ENCODE measurements around the gene ZNF609. TPM values are rescaled to one million over a fixed set of nuclear protein-coding genes. Genes with fewer than 3 reads are reported as not detected.

ZNF609 gene
- total RNA-seq, 1 donor from 2014 or later, result 37.9 TPM

GRCh38 chr15:64502551-64502950 lies 42.2 kb downstream of the ZNF609 start:
- DNase-seq (ENCODE audit: low spot score), result no peak

- DNase-seq (ENCODE audit: low spot score), result no peak
Measured at GRCh38 chr15:64503197-64503596, 42.8 kb downstream of the ZNF609 start.

- no peak for DNase-seq (ENCODE audit: low spot score)
Measured at GRCh38 chr15:64503640-64504039, 43.3 kb downstream of the ZNF609 start.

- no peak for DNase-seq (ENCODE audit: low spot score)
Measured at GRCh38 chr15:64507293-64507802, 47.0 kb downstream of the ZNF609 start.

GRCh38 chr15:64507845-64508244 lies 47.5 kb downstream of the ZNF609 start:
- DNase-seq (ENCODE audit: low spot score), result no peak

GRCh38 chr15:64513823-64514222 lies 53.4 kb downstream of the ZNF609 start:
- DNase-seq (ENCODE audit: low spot score), result no peak

- DNase-seq (ENCODE audit: low spot score), result no peak
Measured at GRCh38 chr15:64515196-64515595, 54.8 kb downstream of the ZNF609 start.

- DNase-seq (ENCODE audit: low spot score), result no peak
Measured at GRCh38 chr15:64515825-64516224, 55.4 kb downstream of the ZNF609 start.

- DNase-seq (ENCODE audit: low spot score), result no peak
Measured at GRCh38 chr15:64519897-64520296, 59.5 kb downstream of the ZNF609 start.

- no peak for DNase-seq (ENCODE audit: low spot score)
Measured at GRCh38 chr15:64521201-64521600, 60.8 kb downstream of the ZNF609 start.

GRCh38 chr15:64521726-64522164 lies 61.4 kb downstream of the ZNF609 start:
- DNase-seq (ENCODE audit: low spot score), result no peak

- no peak for DNase-seq (ENCODE audit: low spot score)
Measured at GRCh38 chr15:64522226-64522823, 61.9 kb downstream of the ZNF609 start.

GRCh38 chr15:64523240-64523639 lies 62.9 kb downstream of the ZNF609 start:
- no peak for DNase-seq (ENCODE audit: low spot score)

GRCh38 chr15:64524778-64525177 lies 64.4 kb downstream of the ZNF609 start:
- DNase-seq (ENCODE audit: low spot score), result no peak

- no peak for DNase-seq (ENCODE audit: low spot score)
Measured at GRCh38 chr15:64525828-64526530, 65.6 kb downstream of the ZNF609 start.

GRCh38 chr15:64527263-64527984 lies 67.0 kb downstream of the ZNF609 start:
- no peak for DNase-seq (ENCODE audit: low spot score)

- no peak for DNase-seq (ENCODE audit: low spot score)
Measured at GRCh38 chr15:64528871-64529270, 68.5 kb downstream of the ZNF609 start.

- no peak for DNase-seq (ENCODE audit: low spot score)
Measured at GRCh38 chr15:64530472-64530871, 70.1 kb downstream of the ZNF609 start.

- no peak for DNase-seq (ENCODE audit: low spot score)
Measured at GRCh38 chr15:64530918-64531317, 70.5 kb downstream of the ZNF609 start.

- DNase-seq (ENCODE audit: low spot score), result no peak
Measured at GRCh38 chr15:64532521-64533315, 72.3 kb downstream of the ZNF609 start.

Measured in mesenteric fat pad (tissue), 1 donor.